Lung (tissue), 12 donors: Measurements from ENCODE around the gene GREB1. TPM values are rescaled to one million over a fixed set of nuclear protein-coding genes. Genes with fewer than 3 reads are reported as not detected.

Experiments used
- ATAC-seq: fragments of 200-7000 bp; cut with Tn5 transposase; one replicate; pipeline ENCODE4 v1.9.1; 2020; ENCODE audit warnings: moderate number of reproducible peaks; ENCODE audit not compliant: insufficient read depth, low FRiP score
- DNase-seq, 3 donors: peaks; one replicate each; pipeline ENCODE4 v3.0.0-alpha.2; 2013 to 2017
- H3K27ac ChIP-seq, 2 donors: one replicate each; pipeline ENCODE4 v1.5.1; 2013; ENCODE audit warnings: mild to moderate bottlenecking in 2 of 2, moderate library complexity in 2 of 2, control low read depth in 1 of 2, inconsistent platforms in 1 of 2, low read depth in 1 of 2, low read length in 1 of 2
- H3K27me3 ChIP-seq, 3 donors: one replicate each; pipeline ENCODE4 v1.5.1; 2013; ENCODE audit warnings: low read length in 2 of 3; ENCODE audit not compliant: control insufficient read depth in 3 of 3, insufficient read depth in 3 of 3
- H3K36me3 ChIP-seq, 4 donors: one replicate each; pipeline ENCODE4 v1.5.1; 2013; ENCODE audit warnings: low read length in 4 of 4, mild to moderate bottlenecking in 1 of 4, moderate library complexity in 1 of 4; ENCODE audit not compliant: control insufficient read depth in 4 of 4, insufficient read depth in 4 of 4
- H3K4me1 ChIP-seq, 5 donors: one replicate each; pipeline ENCODE4 v1.5.1; 2013; ENCODE audit warnings: low read length in 5 of 5, mild to moderate bottlenecking in 2 of 5, moderate library complexity in 1 of 5; ENCODE audit not compliant: control insufficient read depth in 5 of 5, insufficient read depth in 5 of 5
- H3K4me3 ChIP-seq: one replicate; pipeline ENCODE4 v1.5.1; 2013; ENCODE audit warnings: mild to moderate bottlenecking, control low read depth, moderate library complexity
- H3K9ac ChIP-seq, 2 donors: one replicate each; pipeline ENCODE4 v1.5.1; 2013; ENCODE audit warnings: low read length in 2 of 2, control low read depth in 1 of 2; ENCODE audit not compliant: insufficient read depth in 1 of 2
- H3K9me3 ChIP-seq, 4 donors: one replicate each; pipeline ENCODE4 v1.5.1; 2013; ENCODE audit warnings: low read length in 3 of 4, mild to moderate bottlenecking in 1 of 4, moderate library complexity in 1 of 4; ENCODE audit not compliant: control insufficient read depth in 4 of 4, insufficient read depth in 3 of 4
- WGBS, 2 donors: extraction: QIAGEN DNeasy Blood & Tissue Kit; methylation state at CpG; one replicate each; pipeline ENCODE4 v1.1.7; 2013; 5-methylcytosine and 5-hydroxymethylcytosine counted together
- polyA plus RNA-seq, 2 donors: library from polyadenylated mRNA; stranded (reverse); fragments of 200-250 nt; gene quantifications; one replicate each; pipeline ENCODE4 v1.2.1, GENCODE V29; 2013
- total RNA-seq, 2 donors: library from RNA; depleted of rRNA in 1 of 2; stranded (reverse); fragments of >200 nt in 1 of 2; gene quantifications; one replicate each; pipeline ENCODE4 v1.2.1, GENCODE V29; 2014 to 2021
- TF ChIP-seq, protein P1 (sequence below): IDR thresholded peaks from 2 replicates; pipeline ENCODE4 v1.5.1; 2012; ENCODE audit warnings: mild to moderate bottlenecking; ENCODE audit errors: control extremely low read depth, extremely low read depth
- donor health status: control.
- donor health status: control.
- donor health status: Bipolar disorder and iron deficiency.
- donor health status: healthy.
- donor health status: DM: yes; HTN: yes; CAD: no.

The GREB1 gene
- total and polyA plus RNA-seq, 4 donors, result 0.23 to 3.3 (median 1.8) TPM

DNA sequence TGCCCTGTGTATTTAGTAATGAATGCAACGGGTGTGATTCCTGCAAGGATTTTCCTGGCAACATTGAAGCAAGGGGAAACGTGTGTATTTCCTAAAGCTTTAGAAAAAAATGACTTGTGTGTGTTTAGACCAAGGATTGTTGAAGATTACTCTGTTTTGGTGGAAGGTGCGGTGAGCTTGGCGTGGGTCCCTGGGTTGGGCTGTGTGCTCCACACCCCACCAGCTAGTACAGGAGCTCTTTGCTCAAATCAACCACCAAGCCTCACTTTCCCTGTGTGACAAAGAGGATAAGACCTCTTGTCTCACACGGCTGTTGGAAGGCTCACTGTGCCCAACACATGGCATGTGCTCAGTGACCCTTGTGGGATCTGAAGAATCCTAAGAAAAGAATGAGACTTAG lies 21.4 kb upstream of the GREB1 start:
- DNase-seq (no peak), ATAC-seq (no peak)
- Histone ChIP-seq H3K9ac (no peak overlapping the region), H3K27me3 (no peaks in the 10 kb centered on the region), H3K4me3 (no peak overlapping the region), H3K36me3 (no peaks in the 10 kb centered on the region), H3K27ac (no peak overlapping the region), H3K9me3 (no peaks in the 10 kb centered on the region), H3K4me1 (peaks cover 0 to 15% (median 2%) of the 10 kb centered on the region in 5 donors)
- TF ChIP-seq, protein P1, sequence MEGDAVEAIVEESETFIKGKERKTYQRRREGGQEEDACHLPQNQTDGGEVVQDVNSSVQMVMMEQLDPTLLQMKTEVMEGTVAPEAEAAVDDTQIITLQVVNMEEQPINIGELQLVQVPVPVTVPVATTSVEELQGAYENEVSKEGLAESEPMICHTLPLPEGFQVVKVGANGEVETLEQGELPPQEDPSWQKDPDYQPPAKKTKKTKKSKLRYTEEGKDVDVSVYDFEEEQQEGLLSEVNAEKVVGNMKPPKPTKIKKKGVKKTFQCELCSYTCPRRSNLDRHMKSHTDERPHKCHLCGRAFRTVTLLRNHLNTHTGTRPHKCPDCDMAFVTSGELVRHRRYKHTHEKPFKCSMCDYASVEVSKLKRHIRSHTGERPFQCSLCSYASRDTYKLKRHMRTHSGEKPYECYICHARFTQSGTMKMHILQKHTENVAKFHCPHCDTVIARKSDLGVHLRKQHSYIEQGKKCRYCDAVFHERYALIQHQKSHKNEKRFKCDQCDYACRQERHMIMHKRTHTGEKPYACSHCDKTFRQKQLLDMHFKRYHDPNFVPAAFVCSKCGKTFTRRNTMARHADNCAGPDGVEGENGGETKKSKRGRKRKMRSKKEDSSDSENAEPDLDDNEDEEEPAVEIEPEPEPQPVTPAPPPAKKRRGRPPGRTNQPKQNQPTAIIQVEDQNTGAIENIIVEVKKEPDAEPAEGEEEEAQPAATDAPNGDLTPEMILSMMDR, result no peak
- 59 to 79% methylated on average over 5 of the region's 5 CpGs for WGBS, 2 donors

DNA sequence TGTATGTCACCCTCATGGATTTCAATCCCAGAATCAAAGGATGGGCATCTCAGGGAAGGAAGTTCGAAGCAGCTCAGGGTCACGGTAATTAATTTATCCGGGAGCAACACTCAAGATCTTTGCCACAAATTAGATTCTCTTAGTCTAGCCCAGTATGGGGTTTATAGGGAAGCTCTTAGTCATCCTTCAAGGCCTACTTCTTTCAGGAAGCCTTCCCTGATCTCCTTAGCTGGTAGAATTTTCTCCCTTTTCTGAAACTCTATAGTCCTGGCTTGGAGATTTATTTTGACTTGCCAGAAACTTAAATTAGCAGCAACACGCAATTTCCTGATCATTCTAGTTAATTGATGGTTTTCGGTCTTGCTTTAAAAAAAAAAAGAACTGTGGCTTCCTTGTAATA lies 20.5 kb upstream of the GREB1 start:
- H3K4me1 ChIP-seq, result peaks cover 0 to 15% (median 0%) of the 10 kb centered on the region in 5 donors
- no peak overlapping the region for H3K27ac ChIP-seq
- TF ChIP-seq, protein P1, result no peak
- no peak for ATAC-seq
- H3K9ac ChIP-seq, result no peak overlapping the region
- H3K9me3 ChIP-seq, result no peaks in the 10 kb centered on the region
- H3K4me3 ChIP-seq, result no peak overlapping the region
- H3K36me3 ChIP-seq, result no peaks in the 10 kb centered on the region
- DNase-seq, result no peak
- no peaks in the 10 kb centered on the region for H3K27me3 ChIP-seq
- 95% methylated on average over 5 of the region's 5 CpGs for WGBS, 2 donors

DNA sequence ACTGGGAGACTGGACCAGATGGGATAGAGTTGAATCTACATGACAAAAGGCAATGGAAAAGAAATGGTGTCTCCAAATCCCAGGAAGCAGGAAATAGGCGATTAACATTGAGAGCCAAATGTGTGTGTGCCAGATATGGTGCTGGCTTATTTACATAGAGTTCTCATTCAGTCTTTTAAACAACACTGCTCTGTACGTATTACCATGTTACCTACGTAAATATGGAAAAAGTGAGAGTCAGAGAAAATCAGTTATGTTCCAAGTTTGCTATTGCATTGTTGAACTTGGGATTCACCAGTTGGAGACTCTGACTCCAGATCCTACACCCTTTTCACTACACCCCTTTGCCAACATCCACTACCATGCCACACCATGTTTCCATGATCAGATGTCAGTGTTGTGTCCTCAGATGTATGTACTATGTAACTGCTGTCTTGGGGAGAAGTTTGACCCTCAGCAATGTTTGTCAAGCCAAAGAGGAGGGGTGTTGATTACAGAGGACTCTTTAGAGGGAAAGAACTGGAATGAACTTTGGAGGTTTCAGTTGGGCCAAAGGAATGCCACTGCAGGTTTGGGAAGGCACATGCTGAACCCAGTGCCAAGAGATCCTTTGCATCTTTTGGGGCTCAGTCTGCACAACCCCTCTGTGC lies 19.6 kb upstream of the GREB1 start:
- Histone ChIP-seq H3K36me3 (no peaks in the 10 kb centered on the region), H3K4me3 (no peak overlapping the region), H3K9ac (no peak overlapping the region), H3K9me3 (no peaks in the 10 kb centered on the region), H3K27me3 (no peaks in the 10 kb centered on the region), H3K27ac (no peak overlapping the region), H3K4me1 (peaks cover 0 to 15% (median 0%) of the 10 kb centered on the region in 5 donors)
- ATAC-seq (no peak), DNase-seq (no peak)
- WGBS, 2 donors, result 76 to 92% methylated on average over 3 of the region's 3 CpGs
- TF ChIP-seq, protein P1, result no peak

DNA sequence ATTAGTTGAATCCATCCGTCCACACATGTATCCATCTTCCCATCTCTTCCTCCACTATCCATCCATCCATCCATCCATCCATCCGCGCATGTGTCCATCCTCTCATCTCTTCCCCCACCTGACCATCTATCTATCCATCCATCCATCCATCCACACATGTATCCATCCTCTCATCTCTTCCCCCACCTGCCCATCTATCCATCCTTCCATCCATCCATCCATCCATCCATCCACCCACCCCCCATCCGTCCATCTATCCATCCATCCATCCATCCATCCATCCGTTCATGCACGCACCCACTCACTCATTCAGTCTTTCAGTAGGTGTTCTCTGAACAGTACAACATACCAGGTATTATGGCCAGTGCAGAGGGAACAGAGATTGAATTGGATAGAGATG lies 18.9 kb upstream of the GREB1 start:
- DNase-seq (no peak), ATAC-seq (no peak)
- H3K9me3 ChIP-seq, result no peaks in the 10 kb centered on the region
- no peak overlapping the region for H3K4me3 ChIP-seq
- 95 to 97% methylated on average over 6 of the region's 6 CpGs for WGBS, 2 donors
- no peak overlapping the region for H3K9ac ChIP-seq
- H3K36me3 ChIP-seq, result no peaks in the 10 kb centered on the region
- H3K4me1 ChIP-seq, result peaks cover 0 to 15% (median 0%) of the 10 kb centered on the region in 5 donors
- no peaks in the 10 kb centered on the region for H3K27me3 ChIP-seq
- TF ChIP-seq, protein P1, result no peak
- no peak overlapping the region for H3K27ac ChIP-seq
